ENCODE data around the gene PTCD3. TPM values are rescaled to one million over a fixed set of nuclear protein-coding genes. Genes with fewer than 3 reads are reported as not detected.

Gene PTCD3
- total and polyA plus RNA-seq, 9 donors, result 32.5 to 98.5 (median 79.4) TPM

- no peaks in the 10 kb centered on the region for H3K4me1 ChIP-seq (ENCODE audit: insufficient read depth)
- no peak for DNase-seq
- no peaks in the 10 kb centered on the region for H3K36me3 ChIP-seq
- intact Hi-C loops (cut with DNase I), result no loop called here
- no peaks in the 10 kb centered on the region for H3K27me3 ChIP-seq
- WGBS, 3 donors, result 62 to 68% (median 64%) methylated on average over 4 of the region's 4 CpGs
- H3K27ac ChIP-seq, result no peak overlapping the region
- no peak overlapping the region for H3K4me3 ChIP-seq
- TF ChIP-seq EP300 (IDR thresholded peaks at IDR 0.05), result no peak
- no peak for TF ChIP-seq POLR2A (IDR thresholded peaks at IDR 0.05)
- no peak for TF ChIP-seq CTCF (IDR thresholded peaks at IDR 0.05)
- H3K9me3 ChIP-seq, result no peaks in the 10 kb centered on the region
Measured at GRCh38 chr2:86140969-86141392, 34.9 kb downstream of the PTCD3 start.

GRCh38 chr2:86142436-86143257 is 36.6 kb downstream of the PTCD3 start:
- no peak for DNase-seq
- TF ChIP-seq EP300 (IDR thresholded peaks at IDR 0.05), result no peak
- TF ChIP-seq POLR2A (IDR thresholded peaks at IDR 0.05), result no peak
- TF ChIP-seq CTCF (IDR thresholded peaks at IDR 0.05), result no peak
- Histone ChIP-seq H3K27ac (no peak overlapping the region), H3K9me3 (no peaks in the 10 kb centered on the region), H3K4me3 (no peak overlapping the region), H3K36me3 (no peaks in the 10 kb centered on the region), H3K27me3 (no peaks in the 10 kb centered on the region), H3K4me1 (ENCODE audit: insufficient read depth) (no peaks in the 10 kb centered on the region)
- WGBS, 3 donors, result 55 to 59% (median 57%) methylated on average over 3 of the region's 3 CpGs
- intact Hi-C loops (cut with DNase I), result no loop called here

GRCh38 chr2:86143307-86143706 is 37.3 kb downstream of the PTCD3 start:
- intact Hi-C loops (cut with DNase I), result no loop called here
- no peaks in the 10 kb centered on the region for H3K9me3 ChIP-seq
- no peak overlapping the region for H3K27ac ChIP-seq
- H3K27me3 ChIP-seq, result no peaks in the 10 kb centered on the region
- no peak for DNase-seq
- WGBS, 3 donors, result 87 to 91% (median 90%) methylated on average over 6 of the region's 6 CpGs
- no peaks in the 10 kb centered on the region for H3K36me3 ChIP-seq
- TF ChIP-seq CTCF (IDR thresholded peaks at IDR 0.05) (no peak), EP300 (IDR thresholded peaks at IDR 0.05) (no peak), POLR2A (IDR thresholded peaks at IDR 0.05) (no peak)
- H3K4me1 ChIP-seq (ENCODE audit: insufficient read depth), result no peaks in the 10 kb centered on the region
- H3K4me3 ChIP-seq, result no peak overlapping the region

GRCh38 chr2:86143926-86144685 is 38.1 kb downstream of the PTCD3 start:
- Histone ChIP-seq H3K36me3 (no peaks in the 10 kb centered on the region), H3K27me3 (no peaks in the 10 kb centered on the region), H3K9me3 (no peaks in the 10 kb centered on the region), H3K4me3 (no peak overlapping the region), H3K4me1 (ENCODE audit: insufficient read depth) (no peaks in the 10 kb centered on the region), H3K27ac (no peak overlapping the region)
- TF ChIP-seq EP300 (IDR thresholded peaks at IDR 0.05) (no peak), CTCF (IDR thresholded peaks at IDR 0.05) (no peak), POLR2A (IDR thresholded peaks at IDR 0.05) (no peak)
- DNase-seq, result no peak
- intact Hi-C loops (cut with DNase I), result no loop called here
- WGBS, 3 donors, result 81 to 92% (median 85%) methylated on average over 14 of the region's 14 CpGs

Measured in ovary (tissue), 9 donors.